ENCODE results near the gene RYR2. TPM values are rescaled to one million over a fixed set of nuclear protein-coding genes. Genes with fewer than 3 reads are reported as not detected.

Gene RYR2
- total and polyA plus RNA-seq, 2 donors (not counting 1 experiment from before 2014, with no cell fraction given), result not detected

- ChIA-PET POLR2A (no interaction called here), CTCF (no interaction called here)
- H3K27ac Mint-ChIP-seq, result no peak overlapping the region
- Histone ChIP-seq H4K20me1 (ENCODE audit: control insufficient read depth, insufficient read depth, low read length, poor library complexity, severe bottlenecking) (no peaks in the 10 kb centered on the region), H2AFZ (ENCODE audit: insufficient read depth, low read depth, low read length, poor library complexity, severe bottlenecking) (no peak overlapping the region), H3K79me2 (ENCODE audit: control insufficient read depth, insufficient read depth, low read length) (no peaks in the 10 kb centered on the region), H3K4me3 (ENCODE audit: control extremely low read depth in 1 of 5, extremely low read depth in 1 of 5, insufficient read depth in 1 of 5, low read depth in 2 of 5, low read length in 4 of 5) (no peak overlapping the region), H3K4me1 (ENCODE audit: control insufficient read depth in 2 of 2, insufficient read depth in 2 of 2, low read length in 2 of 2) (no peaks in the 10 kb centered on the region), H3K9me3 (ENCODE audit: control extremely low read depth in 1 of 3, control insufficient read depth in 2 of 3, insufficient read depth in 1 of 3, low read length in 2 of 3) (peaks cover 0 to 10% (median 0%) of the 10 kb centered on the region in 3 donors), H3K27ac (ENCODE audit: low read length in 2 of 2) (no peak overlapping the region), H3K4me2 (replicated peaks; ENCODE audit: low read depth, low read length, poor library complexity, severe bottlenecking) (no peak overlapping the region), H3K9ac (ENCODE audit: low read length) (no peak overlapping the region), H3K27me3 (replicated peaks in 1 of 4; ENCODE audit: control extremely low read depth in 1 of 4, control insufficient read depth in 3 of 4, insufficient read depth in 4 of 4, low read length in 3 of 4) (no peaks in the 10 kb centered on the region), H3K36me3 (replicated peaks in 1 of 2; ENCODE audit: control extremely low read depth in 1 of 2, control insufficient read depth in 1 of 2, extremely low read depth in 1 of 2, insufficient read depth in 2 of 2, low read length in 1 of 2) (no peaks in the 10 kb centered on the region)
- ATAC-seq (ENCODE audit: low read depth) (no peak), DNase-seq (no peak)
- TF ChIP-seq CTCF (IDR thresholded peaks at IDR 0.05) (no peak), EZH2 (IDR thresholded peaks at IDR 0.05; ENCODE audit: borderline replicate concordance, insufficient read depth, low read depth, low read length, poor library complexity, severe bottlenecking) (no peak)
- intact Hi-C loops (cut with micrococcal nuclease), result no loop called here
- no peaks in the 10 kb centered on the region for H3K27me3 Mint-ChIP-seq
- WGBS (ENCODE audit: insufficient coverage), result no CpG with 5 or more reads among the region's 3 CpGs
- H3K4me1 Mint-ChIP-seq, result no peaks in the 10 kb centered on the region
- no peak overlapping the region for H3K4me3 Mint-ChIP-seq
- H3K9me3 Mint-ChIP-seq (ENCODE audit: insufficient read depth), result no peaks in the 10 kb centered on the region
These were observed 746.1 kb downstream of the RYR2 start for GRCh38 chr1:237788069-237788468.

- intact Hi-C loops (cut with micrococcal nuclease), result no loop called here
These were observed 747.6 kb downstream of the RYR2 start for GRCh38 chr1:237789619-237790018.

More at GRCh38 chr1:237789619-237790018, 747.6 kb downstream of the RYR2 start:
- DNase-seq (no peak), ATAC-seq (ENCODE audit: low read depth) (no peak)
- Histone ChIP-seq H3K27ac (ENCODE audit: low read length in 2 of 2) (no peak overlapping the region), H4K20me1 (ENCODE audit: control insufficient read depth, insufficient read depth, low read length, poor library complexity, severe bottlenecking) (no peaks in the 10 kb centered on the region), H3K4me3 (ENCODE audit: control extremely low read depth in 1 of 5, extremely low read depth in 1 of 5, insufficient read depth in 1 of 5, low read depth in 2 of 5, low read length in 4 of 5) (no peak overlapping the region), H3K27me3 (replicated peaks in 1 of 4; ENCODE audit: control extremely low read depth in 1 of 4, control insufficient read depth in 3 of 4, insufficient read depth in 4 of 4, low read length in 3 of 4) (no peaks in the 10 kb centered on the region), H3K4me1 (ENCODE audit: control insufficient read depth in 2 of 2, insufficient read depth in 2 of 2, low read length in 2 of 2) (no peaks in the 10 kb centered on the region), H3K4me2 (replicated peaks; ENCODE audit: low read depth, low read length, poor library complexity, severe bottlenecking) (no peak overlapping the region), H2AFZ (ENCODE audit: insufficient read depth, low read depth, low read length, poor library complexity, severe bottlenecking) (no peak overlapping the region), H3K9me3 (ENCODE audit: control extremely low read depth in 1 of 3, control insufficient read depth in 2 of 3, insufficient read depth in 1 of 3, low read length in 2 of 3) (peaks cover 0 to 1% (median 0%) of the 10 kb centered on the region in 3 donors), H3K79me2 (ENCODE audit: control insufficient read depth, insufficient read depth, low read length) (no peaks in the 10 kb centered on the region), H3K36me3 (replicated peaks in 1 of 2; ENCODE audit: control extremely low read depth in 1 of 2, control insufficient read depth in 1 of 2, extremely low read depth in 1 of 2, insufficient read depth in 2 of 2, low read length in 1 of 2) (no peaks in the 10 kb centered on the region), H3K9ac (ENCODE audit: low read length) (no peak overlapping the region)
- POLR2A ChIA-PET, result no interaction called here
- CTCF ChIA-PET, result no interaction called here
- Mint-ChIP-seq H3K4me3 (no peak overlapping the region), H3K9me3 (ENCODE audit: insufficient read depth) (no peaks in the 10 kb centered on the region), H3K27ac (no peak overlapping the region), H3K27me3 (no peaks in the 10 kb centered on the region), H3K4me1 (no peaks in the 10 kb centered on the region)
- no peak for TF ChIP-seq CTCF (IDR thresholded peaks at IDR 0.05)
- TF ChIP-seq EZH2 (IDR thresholded peaks at IDR 0.05; ENCODE audit: borderline replicate concordance, insufficient read depth, low read depth, low read length, poor library complexity, severe bottlenecking), result no peak
- WGBS (ENCODE audit: insufficient coverage), result 100% methylated on average over 3 of the region's 5 CpGs
